GM19397 (cell line): ENCODE data around the gene SPTBN1.

Experiments used
- ATAC-seq: cut with Tn5 transposase; IDR thresholded peaks from one replicate; pipeline ENCODE4 v1.9.1; 2021; ENCODE audit warnings: mild to moderate bottlenecking, moderate library complexity; ENCODE audit not compliant: unreplicated experiment

SPTBN1 gene

GRCh38 chr2:54432251-54433015 is 23.7 kb upstream of the SPTBN1 start:
- no peak for ATAC-seq

GRCh38 chr2:54434229-54434628 is 21.9 kb upstream of the SPTBN1 start:
- ATAC-seq, result no peak

DNA sequence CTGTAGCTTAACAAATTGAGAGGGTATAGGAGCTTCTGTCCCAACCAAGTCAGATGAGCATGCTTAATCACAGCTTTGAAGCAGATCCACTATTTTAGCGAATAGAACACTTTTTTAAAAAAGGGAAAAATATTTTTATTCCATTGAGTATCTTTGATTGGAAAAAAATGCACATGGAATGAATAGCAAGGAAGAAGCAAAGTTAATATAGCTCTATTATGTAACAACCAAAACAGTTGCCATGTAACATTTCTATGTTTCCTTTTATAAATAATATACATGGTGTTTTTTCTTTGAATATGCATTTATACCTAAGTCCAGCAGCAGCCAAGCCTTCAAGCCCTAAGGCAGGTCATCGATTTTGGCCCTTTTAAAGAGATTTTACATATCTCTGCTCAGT is 21.4 kb upstream of the SPTBN1 start:
- no peak for ATAC-seq

- ATAC-seq, result no peak
Observed at GRCh38 chr2:54435325-54436226, 20.6 kb upstream of the SPTBN1 start.

DNA sequence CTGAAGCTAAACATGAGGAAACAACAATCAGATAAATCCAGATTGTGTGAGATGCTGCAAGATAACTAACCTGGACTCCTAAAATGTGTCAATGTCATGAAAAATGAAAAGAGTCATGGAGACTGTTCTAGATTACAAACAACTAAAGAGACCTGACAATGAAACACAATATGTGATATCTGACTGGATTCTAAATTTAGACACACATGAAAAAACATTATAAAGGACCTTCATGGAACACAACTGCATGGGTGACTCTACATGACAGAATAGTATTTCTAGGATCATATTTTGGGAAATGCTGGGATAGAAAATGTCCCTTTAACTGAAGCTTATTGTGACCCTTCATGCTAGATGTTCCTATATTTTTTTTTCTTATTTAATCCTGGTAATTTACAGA is 18.5 kb upstream of the SPTBN1 start:
- no peak for ATAC-seq

DNA sequence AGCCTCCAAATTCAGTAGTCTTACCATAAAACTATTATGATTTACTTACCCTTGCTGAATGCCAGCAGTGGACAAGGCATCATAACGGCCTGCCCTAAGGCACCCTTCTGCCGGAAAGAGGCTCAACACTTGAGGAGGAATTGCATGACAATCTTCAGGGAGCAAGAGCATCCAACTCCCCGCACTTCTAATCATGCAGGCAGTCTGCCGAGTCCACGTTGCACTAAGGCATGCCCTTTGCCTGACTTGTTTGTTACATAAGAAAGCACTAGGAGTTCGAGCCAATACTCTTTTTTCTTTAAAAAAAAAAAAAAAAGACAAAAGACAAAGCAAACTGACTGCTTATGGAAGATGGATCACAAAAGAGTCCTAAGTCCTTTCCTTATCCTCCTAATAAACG is 17.9 kb upstream of the SPTBN1 start:
- no peak for ATAC-seq

GRCh38 chr2:54439582-54439981 is 16.5 kb upstream of the SPTBN1 start:
- ATAC-seq, result no peak

DNA sequence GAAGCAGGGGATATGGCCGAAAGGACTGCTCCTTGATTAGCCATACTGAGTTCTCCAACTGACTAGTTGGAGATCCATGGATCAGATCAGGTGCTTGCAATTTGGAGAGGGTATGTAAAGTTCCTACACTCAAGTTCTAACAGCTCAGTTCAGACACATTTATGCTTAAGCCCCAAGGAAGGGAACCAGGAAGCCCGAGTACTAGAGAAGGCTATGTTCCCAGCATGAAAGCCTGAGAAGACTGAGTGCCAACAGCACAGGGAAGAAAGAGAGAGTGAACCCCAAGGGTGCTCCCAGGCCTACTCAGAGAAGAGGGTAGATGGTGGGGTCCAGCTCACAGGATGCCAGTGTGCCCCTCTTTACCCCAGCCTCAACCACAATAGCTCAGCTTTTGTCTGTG is 16.1 kb upstream of the SPTBN1 start:
- ATAC-seq, result no peak

DNA sequence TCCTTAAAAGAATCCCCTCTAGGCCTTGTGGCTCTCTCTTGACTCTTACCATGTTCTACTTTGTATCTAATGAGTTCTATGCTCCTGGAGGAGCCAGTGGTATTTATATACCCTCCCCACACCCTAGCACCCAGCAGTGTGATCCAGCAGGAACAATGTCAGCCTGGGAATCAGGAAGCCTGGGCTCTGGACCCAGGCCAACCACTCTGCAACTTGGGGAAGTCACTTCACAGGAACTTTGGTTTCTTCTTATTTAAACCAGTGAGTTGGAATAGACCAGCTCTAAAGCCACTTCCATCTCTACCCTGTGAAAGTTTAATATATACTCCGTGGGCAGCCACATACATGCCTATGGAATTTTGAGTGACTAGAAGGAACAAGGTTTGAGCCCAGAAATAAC is 11.6 kb upstream of the SPTBN1 start:
- ATAC-seq, result no peak

DNA sequence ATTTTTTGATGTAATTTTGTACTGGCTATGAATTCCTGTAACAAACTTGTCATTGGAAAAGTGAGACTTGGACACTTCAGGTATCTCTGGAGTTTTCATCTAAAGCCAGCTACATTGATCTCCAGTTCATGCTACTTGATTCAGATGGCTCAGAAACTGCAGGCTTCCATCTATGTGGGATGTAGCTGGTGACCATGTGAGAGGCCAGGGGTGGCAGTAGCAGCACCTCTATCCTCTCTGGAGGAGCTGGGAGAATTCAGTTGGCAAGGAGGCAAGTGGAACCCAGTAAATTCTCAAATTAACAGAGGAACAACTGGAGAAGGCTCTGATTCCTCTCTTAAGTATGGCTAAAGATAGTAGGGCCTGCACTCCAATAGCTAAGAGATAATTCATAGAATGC is 10.0 kb upstream of the SPTBN1 start:
- ATAC-seq, result no peak

DNA sequence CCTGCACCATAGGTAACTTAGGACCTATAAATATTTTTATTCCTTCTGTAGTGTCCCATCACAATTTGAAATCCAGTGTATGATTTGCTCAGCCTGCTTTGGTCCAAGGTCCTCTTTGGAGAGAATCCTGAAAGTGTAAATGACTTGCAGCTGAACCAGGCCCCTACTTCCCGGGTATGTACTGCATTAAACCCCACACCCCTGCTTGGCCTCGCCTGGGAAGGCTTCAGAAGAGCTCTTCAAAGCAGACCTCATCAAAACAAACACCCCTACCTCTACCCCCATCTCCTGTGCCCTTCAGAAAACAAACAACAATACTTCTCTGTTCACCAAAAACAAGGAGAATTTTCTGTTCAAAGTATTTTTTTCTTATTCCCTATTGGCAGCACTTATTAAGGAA is 9.5 kb upstream of the SPTBN1 start:
- ATAC-seq, result no peak

DNA sequence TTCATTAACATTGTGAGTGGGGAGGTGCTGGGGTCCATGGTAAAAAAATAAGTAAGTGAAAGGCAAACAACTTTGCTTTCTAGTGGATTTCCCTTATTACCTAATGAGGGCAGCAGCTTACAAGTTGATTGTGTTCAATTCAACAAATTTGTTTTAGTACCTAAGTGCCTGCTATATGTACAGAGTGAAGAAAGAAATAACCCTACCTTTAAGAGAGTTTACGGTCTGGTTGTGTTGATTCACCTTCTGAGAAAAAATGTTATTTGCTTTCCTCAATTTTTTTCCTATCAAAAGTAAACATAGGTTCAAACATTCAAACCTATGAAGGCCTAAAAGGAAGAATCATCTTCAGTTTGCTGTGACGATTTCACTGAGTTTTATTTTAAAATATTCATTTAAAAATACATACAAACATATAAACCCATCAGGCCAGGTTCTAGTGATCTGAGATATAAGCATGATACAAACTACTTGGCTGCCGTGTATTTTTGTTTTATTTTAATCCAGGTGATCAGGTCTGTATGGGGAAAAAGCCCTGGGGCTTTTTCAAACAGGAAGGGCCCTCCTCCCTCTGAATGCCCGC is 1.5 kb upstream of the SPTBN1 start:
- ATAC-seq, result no peak

DNA sequence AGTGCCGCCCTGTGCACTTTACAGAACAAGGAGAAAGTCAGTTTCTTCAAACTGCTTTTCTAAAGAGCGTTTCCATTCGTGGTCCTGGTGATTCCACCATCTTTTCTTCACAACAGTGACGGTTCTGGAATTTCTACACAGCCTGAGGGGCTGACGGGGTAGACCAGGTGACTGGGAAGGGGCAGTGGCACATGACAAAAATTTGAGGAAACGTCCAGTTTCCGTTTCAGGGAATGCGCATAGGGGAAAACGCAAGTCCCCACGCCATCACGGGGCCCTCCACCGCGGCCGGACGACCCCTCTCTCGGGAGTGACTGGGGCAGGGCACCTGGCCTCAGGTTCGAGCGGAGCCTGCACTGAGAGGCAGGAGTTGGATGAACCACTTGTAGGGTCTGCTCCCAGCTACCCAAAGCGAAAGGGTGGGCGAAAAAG is 980 bp upstream of the SPTBN1 start:
- no peak for ATAC-seq

- no peak for ATAC-seq
Observed at GRCh38 chr2:54456362-54456611, 160 bp downstream of the SPTBN1 start.

DNA sequence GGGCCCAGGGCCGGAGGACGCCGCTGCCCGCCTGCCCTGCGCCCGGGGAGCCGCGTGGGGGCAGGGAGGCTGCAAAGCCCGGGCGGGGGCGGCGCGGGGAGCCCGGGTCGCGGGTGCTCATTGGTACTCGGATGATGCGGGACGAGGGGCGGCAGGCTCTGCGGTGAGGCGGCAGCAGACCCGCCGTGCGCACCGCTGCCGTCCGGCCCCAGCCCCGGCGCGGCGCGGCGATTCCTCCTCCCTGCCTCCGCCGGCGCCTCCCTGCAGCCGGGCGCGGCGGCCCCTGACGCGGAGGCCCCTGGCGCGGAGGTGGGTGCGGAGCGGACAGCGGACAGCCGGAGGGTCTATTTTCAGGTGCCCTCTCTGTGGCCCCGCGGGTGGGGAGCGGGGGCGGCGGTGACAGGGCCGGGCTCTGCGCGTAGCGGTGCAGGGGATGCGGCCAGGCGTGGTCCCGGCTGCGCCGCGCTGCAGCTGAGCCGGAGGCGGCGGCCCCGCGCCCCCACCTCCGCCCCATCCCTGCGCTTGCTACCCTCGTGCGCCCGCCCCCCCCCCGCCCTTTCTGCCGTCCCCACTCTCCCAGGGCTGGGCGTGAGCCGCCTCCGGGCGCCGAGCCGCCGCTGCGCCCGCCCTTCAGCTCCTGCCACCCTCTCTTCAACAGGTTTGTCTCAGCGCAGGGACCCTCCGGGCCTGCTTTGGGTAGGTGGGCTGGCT is 640 bp downstream of the SPTBN1 start:
- peak; percentile 45 for ATAC-seq

DNA sequence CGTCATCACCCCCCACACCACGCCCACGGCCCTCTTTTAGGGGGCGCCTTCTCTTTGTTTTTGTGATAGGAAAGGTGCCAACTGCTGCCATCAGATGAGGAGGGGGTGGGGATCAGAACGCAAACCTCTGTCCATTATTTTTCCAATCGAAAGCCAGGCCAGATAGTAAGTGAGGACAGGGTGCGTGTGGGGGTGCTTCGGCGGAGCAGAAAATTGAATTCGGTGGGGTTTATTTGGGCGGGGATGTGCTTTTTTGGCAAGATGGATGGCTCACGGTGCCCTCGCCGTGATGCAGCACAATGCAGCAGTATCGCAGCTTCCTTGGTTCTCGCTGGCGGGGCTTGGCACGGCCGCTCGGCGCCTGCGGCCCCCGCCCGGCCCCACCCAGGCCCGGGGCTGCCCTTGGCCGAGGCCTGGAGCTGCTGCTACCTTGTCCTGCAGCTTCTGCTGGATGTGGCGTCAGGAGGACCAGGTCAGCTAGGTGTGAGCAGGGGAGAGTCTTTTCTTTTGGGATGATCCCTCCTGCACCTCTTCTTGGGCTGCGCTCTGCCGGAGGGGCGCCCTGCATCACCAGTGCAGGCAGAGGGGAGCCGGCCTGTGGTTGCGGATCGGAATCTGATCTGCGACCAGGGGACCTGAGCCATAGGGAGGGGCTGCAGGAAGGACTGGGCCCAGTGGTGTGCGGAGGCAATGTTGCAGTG is 1.3 kb downstream of the SPTBN1 start:
- no peak for ATAC-seq

GRCh38 chr2:54459037-54459441 is 2.9 kb downstream of the SPTBN1 start:
- ATAC-seq, result no peak

DNA sequence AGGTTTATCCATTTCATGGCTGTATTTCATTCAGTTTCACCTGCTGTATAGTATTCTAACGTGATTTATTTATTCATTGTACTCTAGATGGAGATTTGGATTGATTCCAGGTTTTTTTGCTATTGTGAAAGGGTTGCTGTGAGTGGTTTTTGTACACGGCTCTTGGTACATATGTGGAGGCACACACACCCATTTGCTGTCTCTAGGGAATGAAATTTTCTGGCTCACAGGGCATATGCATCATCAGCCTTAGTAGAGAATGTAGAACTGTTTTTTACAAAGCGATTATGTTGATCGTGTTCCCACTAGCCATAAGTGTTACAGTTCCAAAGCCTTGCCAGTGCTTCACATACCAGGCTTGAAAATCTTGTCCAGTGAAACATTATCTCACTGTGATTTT is 5.1 kb downstream of the SPTBN1 start:
- ATAC-seq, result no peak

DNA sequence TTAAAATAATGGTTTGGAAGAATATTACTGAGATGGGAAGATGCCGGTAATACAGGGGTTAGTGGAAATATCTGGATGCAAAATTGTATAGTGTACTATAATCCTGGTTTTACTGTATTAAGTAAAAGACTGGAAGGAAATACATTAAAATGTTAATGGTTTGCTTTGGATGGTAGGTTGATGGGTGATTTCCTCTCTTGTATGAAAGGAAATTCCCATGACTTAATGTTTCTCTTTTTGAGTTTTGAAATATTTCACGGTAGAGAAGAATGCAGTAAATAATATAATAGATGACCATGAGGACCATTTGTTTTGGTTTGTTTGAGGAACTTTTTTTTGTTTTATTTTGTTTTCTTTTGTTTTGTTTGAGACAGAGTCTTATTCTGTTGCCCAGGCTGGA is 8.2 kb downstream of the SPTBN1 start:
- ATAC-seq, result no peak

DNA sequence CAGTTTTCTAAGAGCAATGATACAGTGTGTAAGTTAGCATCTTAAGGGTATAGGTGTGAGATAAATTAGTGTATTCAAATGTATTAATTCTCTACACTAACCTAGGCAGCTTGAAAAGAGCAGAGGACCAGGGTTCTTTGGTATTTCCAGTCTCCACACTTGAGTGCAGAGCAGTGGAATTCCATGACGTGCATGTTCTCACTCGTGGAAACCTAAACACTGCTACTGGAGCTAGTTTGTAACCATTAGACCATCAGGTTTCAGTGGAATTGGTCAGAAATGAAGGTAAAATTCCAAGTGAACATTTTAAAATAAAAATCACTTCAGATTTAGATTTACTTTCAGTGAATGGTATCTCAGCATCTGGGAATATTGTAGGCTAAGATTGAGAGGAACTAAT is 9.0 kb downstream of the SPTBN1 start:
- ATAC-seq, result no peak

DNA sequence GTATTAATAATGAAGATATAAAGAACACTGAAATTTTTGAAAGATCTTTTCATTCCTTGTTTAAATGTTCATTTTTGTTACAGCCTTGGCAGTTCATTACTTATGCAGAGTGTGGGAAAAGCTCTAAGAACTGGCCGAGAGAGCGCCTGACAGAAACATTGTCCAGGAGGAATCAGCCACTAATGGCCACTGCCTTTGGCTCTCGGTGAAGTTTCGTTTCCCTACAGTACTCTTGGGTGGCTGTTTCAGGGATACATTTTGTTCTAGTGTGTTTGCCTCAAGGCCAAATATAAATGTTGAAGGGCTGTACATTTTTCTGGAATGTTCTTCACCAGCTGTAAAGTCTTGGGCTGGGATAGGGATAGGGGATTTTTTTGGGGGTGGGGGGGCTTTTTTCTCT is 10.7 kb downstream of the SPTBN1 start:
- ATAC-seq, result no peak
